NB4 (cell line): ENCODE data around the gene KAT5.

ENCODE experiments used
- CTCF ChIP-seq: IDR thresholded peaks from one replicate; pipeline ENCODE4 v1.5.1; 2012; ENCODE audit warnings: low read depth, low read length
- MYC ChIP-seq: IDR thresholded peaks from 2 replicates; pipeline ENCODE4 v1.6.1; 2011; ENCODE audit warnings: low read depth, low read length
- POLR2A ChIP-seq: IDR thresholded peaks from 2 replicates; pipeline ENCODE4 v1.6.1; 2011; ENCODE audit warnings: mild to moderate bottlenecking; ENCODE audit not compliant: insufficient read length; ENCODE audit errors: extremely low read depth

DNA sequence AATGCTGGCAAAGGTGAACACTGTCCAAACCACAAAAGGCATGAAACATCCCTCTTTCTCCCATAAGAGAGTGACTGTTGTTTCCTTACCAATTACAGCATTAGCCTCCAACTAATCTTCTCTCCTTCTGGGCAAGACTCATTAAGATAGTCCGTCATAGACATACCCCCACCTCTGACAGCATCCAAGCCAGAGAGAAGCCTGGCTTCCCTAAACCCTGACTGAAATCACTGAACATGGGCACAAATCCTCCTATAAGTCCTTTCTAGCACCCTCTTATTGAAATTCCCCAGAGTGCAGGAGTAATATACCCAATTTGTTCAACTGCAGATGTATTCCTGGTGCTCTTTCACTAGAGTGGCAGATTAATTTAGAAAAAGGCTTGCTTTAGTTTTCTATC is 10.2 kb downstream of the KAT5 start:
- TF ChIP-seq CTCF (no peak), POLR2A (no peak), MYC (no peak)
